Lung (tissue), 12 donors: ENCODE results near the gene ALDH16A1. TPM values are rescaled to one million over a fixed set of nuclear protein-coding genes. Genes with fewer than 3 reads are reported as not detected.

ENCODE experiments used
- ATAC-seq: fragments of 200-7000 bp; cut with Tn5 transposase; one replicate; pipeline ENCODE4 v1.9.1; 2020; ENCODE audit warnings: moderate number of reproducible peaks; ENCODE audit not compliant: insufficient read depth, low FRiP score
- DNase-seq, 3 donors: peaks; one replicate each; pipeline ENCODE4 v3.0.0-alpha.2; 2013 to 2017
- H3K27ac ChIP-seq, 2 donors: one replicate each; pipeline ENCODE4 v1.5.1; 2013; ENCODE audit warnings: mild to moderate bottlenecking in 2 of 2, moderate library complexity in 2 of 2, control low read depth in 1 of 2, inconsistent platforms in 1 of 2, low read depth in 1 of 2, low read length in 1 of 2
- H3K27me3 ChIP-seq, 3 donors: one replicate each; pipeline ENCODE4 v1.5.1; 2013; ENCODE audit warnings: low read length in 2 of 3; ENCODE audit not compliant: control insufficient read depth in 3 of 3, insufficient read depth in 3 of 3
- H3K36me3 ChIP-seq, 4 donors: one replicate each; pipeline ENCODE4 v1.5.1; 2013; ENCODE audit warnings: low read length in 4 of 4, mild to moderate bottlenecking in 1 of 4, moderate library complexity in 1 of 4; ENCODE audit not compliant: control insufficient read depth in 4 of 4, insufficient read depth in 4 of 4
- H3K4me1 ChIP-seq, 5 donors: one replicate each; pipeline ENCODE4 v1.5.1; 2013; ENCODE audit warnings: low read length in 5 of 5, mild to moderate bottlenecking in 2 of 5, moderate library complexity in 1 of 5; ENCODE audit not compliant: control insufficient read depth in 5 of 5, insufficient read depth in 5 of 5
- H3K4me3 ChIP-seq: one replicate; pipeline ENCODE4 v1.5.1; 2013; ENCODE audit warnings: mild to moderate bottlenecking, control low read depth, moderate library complexity
- H3K9ac ChIP-seq, 2 donors: one replicate each; pipeline ENCODE4 v1.5.1; 2013; ENCODE audit warnings: low read length in 2 of 2, control low read depth in 1 of 2; ENCODE audit not compliant: insufficient read depth in 1 of 2
- H3K9me3 ChIP-seq, 4 donors: one replicate each; pipeline ENCODE4 v1.5.1; 2013; ENCODE audit warnings: low read length in 3 of 4, mild to moderate bottlenecking in 1 of 4, moderate library complexity in 1 of 4; ENCODE audit not compliant: control insufficient read depth in 4 of 4, insufficient read depth in 3 of 4
- CTCF ChIP-seq: IDR thresholded peaks from 2 replicates; pipeline ENCODE4 v1.5.1; 2012; ENCODE audit warnings: mild to moderate bottlenecking; ENCODE audit errors: control extremely low read depth, extremely low read depth
- WGBS, 2 donors: extraction: QIAGEN DNeasy Blood & Tissue Kit; methylation state at CpG; one replicate each; pipeline ENCODE4 v1.1.7; 2013; 5-methylcytosine and 5-hydroxymethylcytosine counted together
- polyA plus RNA-seq, 2 donors: library from polyadenylated mRNA; stranded (reverse); fragments of 200-250 nt; gene quantifications; one replicate each; pipeline ENCODE4 v1.2.1, GENCODE V29; 2013
- total RNA-seq, 2 donors: library from RNA; depleted of rRNA in 1 of 2; stranded (reverse); fragments of >200 nt in 1 of 2; gene quantifications; one replicate each; pipeline ENCODE4 v1.2.1, GENCODE V29; 2014 to 2021
- donor health status: control.
- donor health status: control.
- donor health status: Bipolar disorder and iron deficiency.
- donor health status: healthy.
- donor health status: DM: yes; HTN: yes; CAD: no.

Gene ALDH16A1
- total and polyA plus RNA-seq, 4 donors: 21.1 to 53.3 (median 37.4) TPM

GRCh38 chr19:49450405-49450804, 2.6 kb upstream of the ALDH16A1 start:
- Histone ChIP-seq H3K27ac (no peak overlapping the region), H3K9me3 (no peaks in the 10 kb centered on the region), H3K9ac (peak overlapping the region in 1 of 2 donors; percentile 49), H3K4me3 (no peak overlapping the region), H3K4me1 (peaks cover 0 to 16% (median 3%) of the 10 kb centered on the region in 5 donors), H3K27me3 (no peaks in the 10 kb centered on the region), H3K36me3 (peaks cover 0 to 21% (median 9%) of the 10 kb centered on the region in 4 donors)
- DNase-seq (no peak), ATAC-seq (no peak)
- 84 to 86% methylated on average over 7 of the region's 7 CpGs for WGBS, 2 donors
- TF ChIP-seq CTCF: no peak

GRCh38 chr19:49451430-49452181, 1.4 kb upstream of the ALDH16A1 start, which contains the start of gene PIH1D1:
PIH1D1 (minus strand) TSS chr19:49451814; CDS start chr19:49451574, 240 bp downstream.
- ATAC-seq: peak; percentile 78
- 0% methylated on average over 42 of the region's 42 CpGs for WGBS, 2 donors
- TF ChIP-seq CTCF: no peak

GRCh38 chr19:49453757-49454240, 774 bp downstream of the ALDH16A1 start:
- Histone ChIP-seq H3K4me1 (peaks cover 0 to 37% (median 8%) of the 10 kb centered on the region in 5 donors), H3K4me3 (peak overlapping the region; percentile 48), H3K27me3 (no peaks in the 10 kb centered on the region), H3K27ac (peak overlapping the region; percentile 96), H3K9me3 (no peaks in the 10 kb centered on the region), H3K9ac (peak overlapping the region; percentile 68 to 81), H3K36me3 (peaks cover 0 to 9% (median 4%) of the 10 kb centered on the region in 4 donors)
- no peak for ATAC-seq
- DNase-seq: no peak
- WGBS, 2 donors: 34 to 35% methylated on average over 10 of the region's 10 CpGs
- TF ChIP-seq CTCF: no peak

More at GRCh38 chr19:49451430-49452181, 1.4 kb upstream of the ALDH16A1 start, which contains the start of gene PIH1D1:
- H3K27me3 ChIP-seq: no peaks in the 10 kb centered on the region
- H3K9ac ChIP-seq: peak within 1 kb of the TSS; percentile 83 to 97
- H3K4me3 ChIP-seq: peak within 1 kb of the TSS; percentile 67
- H3K27ac ChIP-seq: peak within 1 kb of the TSS; percentile 83 to 96
- DNase-seq: peak; percentile 98 to 100 (median 100)
- peaks cover 0 to 26% (median 7%) of the 10 kb centered on the region in 5 donors for H3K4me1 ChIP-seq
- H3K36me3 ChIP-seq: peaks cover 0 to 19% (median 9%) of the 10 kb centered on the region in 4 donors
- H3K9me3 ChIP-seq: no peaks in the 10 kb centered on the region
